Measurements from ENCODE around the gene FHOD1.

Gene FHOD1

GRCh38 chr16:67247192-67248072 lies at the start of gene FHOD1:
Gene FHOD1, minus strand, starts transcription at chr16:67247481. Its CDS starts 71 bp downstream, at chr16:67247410.
- DNase-seq (ENCODE audit: low spot score), result peak; percentile 97
- no peak for TF ChIP-seq CTCF (IDR thresholded peaks at IDR 0.05; ENCODE audit: borderline replicate concordance, control extremely low read depth, extremely low read depth, insufficient read depth, missing control alignments)
- in situ Hi-C loops (cut with MboI; ENCODE audit: low sequenced_read_pairs, unreplicated experiment), result no loop called here

GRCh38 chr16:67296420-67296819 lies 49.1 kb upstream of the FHOD1 start:
- no peak for TF ChIP-seq CTCF (IDR thresholded peaks at IDR 0.05; ENCODE audit: borderline replicate concordance, control extremely low read depth, extremely low read depth, insufficient read depth, missing control alignments)
- in situ Hi-C loops (cut with MboI; ENCODE audit: low sequenced_read_pairs, unreplicated experiment), result no loop called here
- no peak for DNase-seq (ENCODE audit: low spot score)

GRCh38 chr16:67294938-67295361 lies 47.7 kb upstream of the FHOD1 start:
- TF ChIP-seq CTCF (IDR thresholded peaks at IDR 0.05; ENCODE audit: borderline replicate concordance, control extremely low read depth, extremely low read depth, insufficient read depth, missing control alignments), result no peak
- in situ Hi-C loops (cut with MboI; ENCODE audit: low sequenced_read_pairs, unreplicated experiment), result no loop called here
- no peak for DNase-seq (ENCODE audit: low spot score)

- in situ Hi-C loops (cut with MboI; ENCODE audit: low sequenced_read_pairs, unreplicated experiment), result no loop called here
- no peak for DNase-seq (ENCODE audit: low spot score)
- TF ChIP-seq CTCF (IDR thresholded peaks at IDR 0.05; ENCODE audit: borderline replicate concordance, control extremely low read depth, extremely low read depth, insufficient read depth, missing control alignments), result no peak
Observed at GRCh38 chr16:67294171-67294757, 47.0 kb upstream of the FHOD1 start.

GRCh38 chr16:67291461-67291860 lies 44.2 kb upstream of the FHOD1 start:
- DNase-seq (ENCODE audit: low spot score), result no peak
- in situ Hi-C loops (cut with MboI; ENCODE audit: low sequenced_read_pairs, unreplicated experiment), result no loop called here
- TF ChIP-seq CTCF (IDR thresholded peaks at IDR 0.05; ENCODE audit: borderline replicate concordance, control extremely low read depth, extremely low read depth, insufficient read depth, missing control alignments), result no peak

GRCh38 chr16:67287960-67288359 lies 40.7 kb upstream of the FHOD1 start:
- in situ Hi-C loops (cut with MboI; ENCODE audit: low sequenced_read_pairs, unreplicated experiment), result no loop called here
- no peak for DNase-seq (ENCODE audit: low spot score)
- TF ChIP-seq CTCF (IDR thresholded peaks at IDR 0.05; ENCODE audit: borderline replicate concordance, control extremely low read depth, extremely low read depth, insufficient read depth, missing control alignments), result no peak
